ENCODE data around the gene EHHADH. TPM values are rescaled to one million over a fixed set of nuclear protein-coding genes. Genes with fewer than 3 reads are reported as not detected.

Gene EHHADH
- total RNA-seq, 1 donor from 2014 or later, result 2.4 TPM

DNA sequence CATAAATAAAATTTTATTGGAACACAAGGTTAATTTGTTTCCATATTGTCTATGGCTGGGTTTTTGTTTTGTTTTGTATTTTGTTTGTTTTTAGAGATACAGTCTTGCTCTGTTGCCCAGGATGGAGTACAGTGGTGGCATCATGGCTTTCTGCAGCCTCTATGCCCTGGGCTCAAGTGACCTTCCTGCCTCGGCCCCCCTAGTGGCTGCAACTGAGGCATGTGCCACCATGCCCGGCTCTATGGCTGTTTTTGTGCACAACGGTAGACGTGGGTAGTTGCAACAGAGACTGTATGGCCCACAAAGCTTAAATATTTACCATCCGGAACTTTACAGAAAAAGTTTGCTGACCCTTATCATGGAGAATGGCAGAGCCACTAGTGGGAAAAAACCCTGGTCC is 54.2 kb downstream of the EHHADH start:
- no peaks in the 10 kb centered on the region for H3K36me3 Mint-ChIP-seq (ENCODE audit: low read depth)
- intact Hi-C loops (cut with micrococcal nuclease), result no loop called here
- DNase-seq, result no peak
- no peaks in the 10 kb centered on the region for H3K27me3 Mint-ChIP-seq
- no peak overlapping the region for H3K4me3 Mint-ChIP-seq
- H3K9me3 Mint-ChIP-seq, result peaks cover 5% of the 10 kb centered on the region
- no peaks in the 10 kb centered on the region for H3K4me1 Mint-ChIP-seq
- H3K27ac Mint-ChIP-seq, result no peak overlapping the region

DNA sequence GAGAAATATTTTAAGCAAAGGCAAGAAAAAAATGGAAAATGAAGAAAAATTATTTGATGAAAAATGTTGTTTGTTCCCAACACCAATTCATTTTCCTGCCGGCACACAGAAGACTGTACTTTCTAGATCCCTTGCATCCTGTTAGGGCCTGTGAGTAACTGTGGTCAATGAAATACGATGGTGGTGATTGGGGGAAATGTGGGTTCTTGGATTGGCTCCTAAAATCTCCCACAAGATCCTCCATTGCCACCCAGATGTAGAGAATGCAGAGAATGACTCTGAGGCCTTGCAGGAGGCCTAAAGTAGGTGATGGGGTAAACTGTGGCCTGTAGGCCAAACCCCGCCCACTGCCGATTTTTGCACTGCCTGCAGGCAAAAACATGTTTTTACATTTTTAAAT is 54.6 kb downstream of the EHHADH start:
- no peaks in the 10 kb centered on the region for H3K27me3 Mint-ChIP-seq
- no peaks in the 10 kb centered on the region for H3K36me3 Mint-ChIP-seq (ENCODE audit: low read depth)
- DNase-seq, result no peak
- H3K4me1 Mint-ChIP-seq, result no peaks in the 10 kb centered on the region
- no peak overlapping the region for H3K4me3 Mint-ChIP-seq
- H3K27ac Mint-ChIP-seq, result no peak overlapping the region
- peaks cover 5% of the 10 kb centered on the region for H3K9me3 Mint-ChIP-seq
- intact Hi-C loops (cut with micrococcal nuclease), result no loop called here

DNA sequence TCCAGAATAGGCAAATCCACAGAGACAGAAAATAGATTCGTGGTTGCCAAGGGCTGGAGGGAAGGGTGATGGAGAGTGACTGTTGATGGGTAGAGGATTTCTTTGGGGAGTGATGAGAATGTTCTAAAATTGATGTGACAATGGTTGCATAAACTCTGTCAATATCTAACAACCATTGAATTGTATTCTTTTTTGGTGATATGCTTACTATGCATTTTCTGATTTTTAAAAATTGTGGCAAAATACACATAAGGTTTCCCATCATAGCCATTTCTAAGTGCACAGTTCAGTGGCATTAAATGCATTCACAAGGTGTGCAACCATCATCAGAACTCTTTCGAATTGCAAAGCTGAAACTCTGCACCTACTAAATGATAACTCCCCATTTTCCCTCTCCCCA is 56.8 kb downstream of the EHHADH start:
- Mint-ChIP-seq H3K4me1 (no peaks in the 10 kb centered on the region), H3K4me3 (no peak overlapping the region), H3K27me3 (no peaks in the 10 kb centered on the region), H3K36me3 (ENCODE audit: low read depth) (no peaks in the 10 kb centered on the region), H3K27ac (no peak overlapping the region), H3K9me3 (peaks cover 5% of the 10 kb centered on the region)
- no peak for DNase-seq
- intact Hi-C loops (cut with micrococcal nuclease), result no loop called here

DNA sequence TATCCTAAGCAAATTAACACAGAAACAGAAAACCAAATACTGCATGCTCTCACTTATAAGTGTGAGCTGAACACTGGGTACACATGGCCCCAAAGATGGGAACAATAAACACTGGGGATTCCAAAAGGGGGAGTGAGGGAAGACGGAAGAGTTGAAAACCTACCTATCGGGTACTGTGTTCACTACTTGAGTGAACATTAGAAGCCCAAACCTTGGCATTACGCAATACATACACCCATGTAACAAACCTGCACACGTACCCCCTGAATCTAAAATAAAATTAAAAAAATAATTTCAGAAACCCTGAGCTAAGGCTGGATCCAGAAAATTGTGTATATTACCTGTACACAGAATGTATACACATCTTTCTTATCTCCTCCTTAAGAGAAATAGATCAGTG is 58.2 kb downstream of the EHHADH start:
- Mint-ChIP-seq H3K4me3 (no peak overlapping the region), H3K27me3 (peaks cover 2% of the 10 kb centered on the region), H3K36me3 (ENCODE audit: low read depth) (no peaks in the 10 kb centered on the region), H3K4me1 (no peaks in the 10 kb centered on the region), H3K27ac (no peak overlapping the region), H3K9me3 (peaks cover 5% of the 10 kb centered on the region)
- intact Hi-C loops (cut with micrococcal nuclease), result no loop called here
- no peak for DNase-seq

DNA sequence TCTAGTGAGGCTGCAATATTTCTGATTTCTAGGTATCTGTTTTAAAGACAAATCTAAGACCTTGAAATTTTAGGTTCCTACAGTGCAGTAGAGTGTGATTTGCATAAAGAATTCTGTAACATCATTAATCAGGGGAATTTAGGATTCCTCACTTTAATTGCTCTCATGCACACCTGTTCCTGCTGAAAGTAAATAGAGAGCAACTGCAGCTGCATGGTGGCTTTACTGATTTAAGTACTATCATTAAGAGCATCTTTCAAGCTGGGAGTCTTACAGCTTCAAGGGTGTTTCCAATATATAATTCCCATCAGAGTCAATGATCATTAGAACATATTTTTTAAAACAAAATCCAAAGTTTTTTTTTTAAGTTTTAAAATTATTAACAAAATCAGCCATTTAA is 65.0 kb downstream of the EHHADH start:
- Mint-ChIP-seq H3K27ac (no peak overlapping the region), H3K36me3 (ENCODE audit: low read depth) (no peaks in the 10 kb centered on the region), H3K4me3 (no peak overlapping the region), H3K9me3 (no peaks in the 10 kb centered on the region), H3K4me1 (no peaks in the 10 kb centered on the region), H3K27me3 (peaks cover 9% of the 10 kb centered on the region)
- intact Hi-C loops (cut with micrococcal nuclease), result no loop called here
- DNase-seq, result no peak

DNA sequence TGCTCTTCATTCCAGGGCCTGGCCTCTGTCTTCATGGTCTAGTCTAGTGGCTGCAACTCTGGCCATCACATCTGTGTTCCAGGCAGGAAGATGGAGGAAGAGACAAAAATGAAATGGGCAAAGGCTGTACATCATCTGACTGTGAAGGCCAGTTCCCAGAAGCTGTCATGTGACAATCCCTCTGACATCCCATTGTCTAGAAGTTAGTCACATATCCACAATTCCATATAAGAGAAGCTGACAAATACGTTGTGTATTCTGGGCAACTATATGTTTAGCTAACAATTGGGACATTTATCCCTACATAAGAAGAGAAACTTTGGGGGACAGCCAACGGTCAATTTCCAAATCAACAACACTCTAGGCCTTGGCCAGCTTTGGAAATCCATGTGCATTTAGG is 66.5 kb downstream of the EHHADH start:
- Mint-ChIP-seq H3K27ac (no peak overlapping the region), H3K9me3 (no peaks in the 10 kb centered on the region), H3K4me3 (no peak overlapping the region), H3K36me3 (ENCODE audit: low read depth) (no peaks in the 10 kb centered on the region), H3K4me1 (no peaks in the 10 kb centered on the region), H3K27me3 (peaks cover 9% of the 10 kb centered on the region)
- no peak for DNase-seq
- intact Hi-C loops (cut with micrococcal nuclease), result no loop called here

DNA sequence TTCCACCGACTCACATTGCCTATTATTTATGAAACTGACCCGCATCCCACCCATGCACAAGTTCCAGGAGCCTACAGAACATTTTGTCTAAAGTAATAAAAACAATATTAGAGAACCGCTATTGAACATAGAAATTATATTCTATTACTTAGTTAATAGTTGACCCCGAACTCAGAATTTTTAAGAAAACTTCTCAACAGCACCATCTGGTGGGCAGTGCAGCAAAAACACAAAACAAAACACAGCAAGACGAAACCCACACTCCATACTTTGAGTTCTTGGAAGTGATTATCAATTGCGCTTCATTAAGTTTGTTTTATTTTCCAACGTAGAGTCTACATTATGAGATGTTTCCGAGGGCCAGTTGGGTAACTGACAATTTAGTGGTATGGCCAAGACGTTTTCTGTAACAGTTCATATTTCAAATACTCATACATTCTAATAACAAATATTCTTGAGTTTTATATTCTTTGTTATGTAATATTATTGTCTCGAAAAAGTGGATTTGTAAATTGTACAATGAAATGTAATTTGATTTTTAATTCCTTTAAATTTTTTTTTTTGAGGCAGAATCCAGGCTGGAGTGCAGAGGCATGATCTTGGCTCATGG is 77.0 kb downstream of the EHHADH start:
- H3K27me3 Mint-ChIP-seq, result peaks cover 7% of the 10 kb centered on the region
- H3K36me3 Mint-ChIP-seq (ENCODE audit: low read depth), result no peaks in the 10 kb centered on the region
- no peaks in the 10 kb centered on the region for H3K4me1 Mint-ChIP-seq
- peak; percentile 75 for DNase-seq
- intact Hi-C loops (cut with micrococcal nuclease), result loop anchor here (1.0 to 5.0 kb wide), 2 partner anchors 230 to 302 kb away; no protein-coding TSS in a partner anchor
- H3K27ac Mint-ChIP-seq, result no peak overlapping the region
- H3K9me3 Mint-ChIP-seq, result no peaks in the 10 kb centered on the region
- no peak overlapping the region for H3K4me3 Mint-ChIP-seq

DNA sequence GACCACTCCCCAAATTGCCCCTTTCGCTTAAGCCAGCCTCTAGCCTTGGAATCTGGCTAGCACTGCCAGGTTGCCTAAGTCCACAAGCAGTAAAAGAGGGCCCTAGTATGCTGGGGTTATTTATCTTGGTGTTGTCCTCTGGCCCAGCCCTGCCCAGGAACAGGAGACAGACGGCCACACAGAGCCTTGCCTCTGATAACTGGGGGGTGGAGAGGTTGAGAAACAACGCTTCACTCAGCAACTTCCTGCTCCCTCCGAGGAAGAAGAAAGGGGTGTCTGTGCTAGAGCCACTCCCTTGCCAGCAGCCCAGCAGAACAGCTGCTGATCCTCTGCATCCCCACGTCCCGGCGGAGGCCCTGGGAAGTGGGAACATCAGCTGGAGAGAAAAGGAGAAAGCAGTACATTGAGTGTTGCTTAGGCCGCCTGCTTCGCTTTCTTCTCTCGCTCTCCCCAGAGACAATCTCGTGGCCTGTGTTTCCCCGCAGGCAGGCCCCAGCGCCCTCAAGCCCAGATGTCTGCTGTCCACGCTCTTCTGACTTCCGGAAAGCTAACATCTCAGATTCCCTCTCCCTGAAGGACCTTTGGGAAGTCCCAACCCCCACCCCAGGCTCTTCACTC is 78.4 kb downstream of the EHHADH start:
- intact Hi-C loops (cut with micrococcal nuclease), result loop anchor here (5.0 kb wide), 1 partner anchor 228 kb away; no protein-coding TSS in a partner anchor

DNA sequence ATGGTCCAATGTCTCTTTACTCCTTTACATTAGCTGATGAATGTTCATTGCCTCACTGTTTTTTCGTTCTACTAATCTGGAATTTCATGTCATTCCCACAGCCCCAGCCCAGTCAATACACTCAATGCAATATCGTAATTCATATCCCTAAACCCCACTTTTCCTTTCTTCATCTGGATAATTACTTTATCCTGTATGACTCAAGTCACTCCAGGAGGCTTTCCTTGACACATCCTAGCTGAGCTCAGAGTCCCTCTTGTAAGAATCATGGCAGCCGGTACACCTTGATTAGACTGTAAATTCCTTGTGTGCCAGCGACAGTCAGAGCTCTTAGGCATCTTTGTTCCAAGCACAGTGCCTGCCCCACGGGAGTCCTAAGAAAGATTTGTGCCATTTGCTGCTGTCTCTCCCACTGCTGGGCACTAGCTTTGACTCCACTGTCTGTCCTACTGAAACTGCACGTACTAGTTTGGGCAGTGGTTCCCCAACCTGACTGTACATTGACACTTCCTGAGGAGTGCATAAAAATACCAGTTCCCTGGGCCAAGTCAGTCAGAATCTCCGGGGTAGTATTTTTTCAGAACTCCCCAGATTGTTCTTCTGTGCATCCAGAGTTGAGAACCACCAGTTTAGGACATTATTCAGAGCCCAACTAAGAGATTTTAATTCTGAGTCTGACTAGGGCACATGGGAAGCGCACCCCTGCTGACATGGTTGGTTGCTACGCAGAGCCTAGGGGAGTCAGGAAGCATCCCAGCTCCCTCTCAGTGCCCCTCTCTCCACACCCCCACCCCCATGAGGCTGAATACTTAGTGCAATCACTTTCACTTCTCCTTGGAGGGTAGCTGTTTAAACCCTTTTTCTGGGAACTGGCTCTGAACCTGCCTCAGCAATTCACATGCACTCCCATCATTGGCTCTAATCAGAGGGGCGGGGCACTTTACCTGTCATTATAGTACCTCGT is 81.5 kb downstream of the EHHADH start:
- Mint-ChIP-seq H3K4me1 (no peaks in the 10 kb centered on the region), H3K36me3 (ENCODE audit: low read depth) (no peaks in the 10 kb centered on the region), H3K27ac (no peak overlapping the region), H3K27me3 (peaks cover 7% of the 10 kb centered on the region), H3K4me3 (no peak overlapping the region), H3K9me3 (no peaks in the 10 kb centered on the region)
- no peak for DNase-seq
- intact Hi-C loops (cut with micrococcal nuclease), result no loop called here

More for the DNA sequence above, 78.4 kb downstream of the EHHADH start:
- no peaks in the 10 kb centered on the region for H3K9me3 Mint-ChIP-seq
- H3K4me1 Mint-ChIP-seq, result no peaks in the 10 kb centered on the region
- H3K27me3 Mint-ChIP-seq, result peaks cover 7% of the 10 kb centered on the region
- no peak overlapping the region for H3K27ac Mint-ChIP-seq
- DNase-seq, result no peak
- H3K4me3 Mint-ChIP-seq, result no peak overlapping the region
- no peaks in the 10 kb centered on the region for H3K36me3 Mint-ChIP-seq (ENCODE audit: low read depth)

DNA sequence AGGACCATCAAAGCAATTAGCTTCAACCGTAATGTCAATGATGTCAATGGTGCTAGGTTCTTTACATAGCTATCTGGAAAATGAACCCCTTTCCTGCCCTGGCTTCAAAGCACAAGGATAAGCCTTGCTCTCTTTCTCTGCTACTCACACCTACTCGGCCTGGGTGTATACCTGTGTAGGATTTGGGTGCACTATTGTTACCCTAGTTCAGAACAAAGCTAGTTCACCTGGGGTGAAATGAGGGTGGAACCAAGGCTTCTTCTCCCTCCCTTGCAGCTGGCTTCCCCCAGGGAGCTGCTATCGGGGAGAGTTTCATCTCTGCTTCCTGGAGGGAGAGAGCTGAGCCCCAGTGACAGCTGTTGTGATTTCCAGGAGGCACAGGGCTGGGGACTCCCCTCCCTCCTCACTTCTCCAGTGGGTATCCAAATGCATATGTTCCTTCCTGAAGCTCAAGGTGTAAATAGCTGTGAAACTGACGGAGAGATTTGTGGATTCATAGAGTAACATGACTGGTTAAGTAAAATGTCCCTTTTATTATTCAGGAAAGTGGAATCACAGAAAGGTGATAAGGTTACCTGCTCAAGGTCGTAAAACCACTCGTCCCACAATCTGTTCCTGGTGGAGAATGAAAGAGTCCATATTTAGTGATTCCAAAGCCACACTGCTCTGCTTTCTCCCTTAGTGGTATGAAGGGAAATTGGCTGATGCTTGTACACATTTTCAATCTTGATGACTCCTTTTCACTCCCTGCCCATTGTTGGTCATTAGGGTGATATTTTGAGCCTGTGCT is 89.2 kb downstream of the EHHADH start:
- Mint-ChIP-seq H3K4me3 (no peak overlapping the region), H3K27me3 (peaks cover 7% of the 10 kb centered on the region), H3K27ac (no peak overlapping the region), H3K4me1 (no peaks in the 10 kb centered on the region), H3K36me3 (ENCODE audit: low read depth) (no peaks in the 10 kb centered on the region), H3K9me3 (no peaks in the 10 kb centered on the region)
- intact Hi-C loops (cut with micrococcal nuclease), result no loop called here
- no peak for DNase-seq

DNA sequence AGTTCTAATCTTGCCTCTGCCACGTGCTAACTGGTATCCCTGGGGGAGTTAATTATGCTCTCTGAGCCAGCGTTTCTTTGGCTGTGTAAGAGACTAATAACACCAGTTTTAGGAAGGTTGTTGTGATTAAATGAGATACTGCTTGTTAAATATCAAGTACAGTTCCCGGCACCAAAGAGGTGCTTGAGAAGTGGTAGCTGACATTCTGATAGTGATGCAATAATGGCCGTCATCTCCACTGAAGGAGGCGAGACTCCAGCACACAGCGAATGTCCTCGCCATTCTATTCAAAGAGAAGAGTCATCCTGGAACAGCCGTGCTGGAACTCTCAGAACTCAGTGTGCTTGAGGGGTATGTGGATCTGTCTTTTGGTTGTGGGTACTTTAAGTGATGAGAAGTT is 91.2 kb downstream of the EHHADH start:
- H3K36me3 Mint-ChIP-seq (ENCODE audit: low read depth), result no peaks in the 10 kb centered on the region
- H3K27me3 Mint-ChIP-seq, result peaks cover 16% of the 10 kb centered on the region
- no peaks in the 10 kb centered on the region for H3K9me3 Mint-ChIP-seq
- no peaks in the 10 kb centered on the region for H3K4me1 Mint-ChIP-seq
- no peak overlapping the region for H3K27ac Mint-ChIP-seq
- intact Hi-C loops (cut with micrococcal nuclease), result no loop called here
- no peak for DNase-seq
- H3K4me3 Mint-ChIP-seq, result no peak overlapping the region

DNA sequence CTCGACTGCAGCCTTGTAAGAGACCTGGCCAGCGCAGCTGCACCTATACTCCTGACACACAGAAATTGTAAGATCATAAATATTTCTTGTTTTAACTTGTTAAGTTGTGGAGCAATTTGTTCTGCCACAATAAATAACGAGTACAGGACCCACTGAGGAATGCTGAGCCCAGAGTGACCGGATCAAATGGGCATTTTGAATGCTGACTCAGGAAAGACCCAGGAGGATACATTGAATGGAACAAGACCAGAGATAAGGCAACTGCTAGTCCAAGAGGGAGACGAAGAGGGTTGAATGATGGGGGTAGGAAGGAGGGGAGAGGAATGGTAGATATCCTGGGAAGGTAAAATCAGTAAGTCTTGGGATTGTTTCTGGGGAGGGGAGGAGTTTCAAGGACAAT is 92.1 kb downstream of the EHHADH start:
- H3K27ac Mint-ChIP-seq, result no peak overlapping the region
- H3K4me1 Mint-ChIP-seq, result no peaks in the 10 kb centered on the region
- H3K9me3 Mint-ChIP-seq, result no peaks in the 10 kb centered on the region
- peaks cover 18% of the 10 kb centered on the region for H3K27me3 Mint-ChIP-seq
- H3K36me3 Mint-ChIP-seq (ENCODE audit: low read depth), result no peaks in the 10 kb centered on the region
- no peak for DNase-seq
- intact Hi-C loops (cut with micrococcal nuclease), result no loop called here
- H3K4me3 Mint-ChIP-seq, result no peak overlapping the region

DNA sequence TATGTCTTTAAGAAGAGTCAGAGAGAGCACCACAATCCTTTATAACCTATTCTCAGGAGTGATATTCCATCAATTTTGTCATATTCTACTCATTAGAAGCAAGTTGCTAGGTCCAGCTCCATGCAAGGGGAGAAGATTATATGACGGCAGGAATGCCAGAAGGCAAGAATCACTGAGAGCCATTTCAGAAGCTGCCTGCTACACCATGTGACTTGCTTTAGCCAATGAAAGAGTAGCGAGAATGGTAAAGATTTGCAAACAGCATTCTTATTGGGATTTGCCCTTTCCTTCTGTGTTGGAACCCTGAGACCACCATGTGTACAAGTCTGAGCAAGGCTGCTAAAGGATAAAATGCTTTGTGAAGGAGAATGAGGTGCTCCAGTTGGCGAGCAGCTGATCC is 96.5 kb downstream of the EHHADH start:
- Mint-ChIP-seq H3K9me3 (no peaks in the 10 kb centered on the region), H3K27me3 (peaks cover 21% of the 10 kb centered on the region), H3K27ac (no peak overlapping the region), H3K36me3 (ENCODE audit: low read depth) (no peaks in the 10 kb centered on the region), H3K4me1 (peaks cover 2% of the 10 kb centered on the region), H3K4me3 (no peak overlapping the region)
- intact Hi-C loops (cut with micrococcal nuclease), result no loop called here
- DNase-seq, result no peak

All from activated CD4-positive, alpha-beta T cell treated with anti-CD3 and anti-CD28 coated beads, Interleukin-2, amount 10 ng/mL, durations not matched to agents 24 days and 14 days (primary cell).